GM19351 (cell line): ENCODE data around the gene LRMDA.

ENCODE experiments used
- ATAC-seq: cut with Tn5 transposase; IDR thresholded peaks from one replicate; pipeline ENCODE4 v1.9.1; 2021; ENCODE audit warnings: mild to moderate bottlenecking, moderate library complexity; ENCODE audit not compliant: unreplicated experiment

The LRMDA gene

GRCh38 chr10:76328348-76328747, 896.9 kb downstream of the LRMDA start:
- ATAC-seq = no peak

GRCh38 chr10:76329891-76330575, 898.6 kb downstream of the LRMDA start:
- no peak for ATAC-seq

GRCh38 chr10:76331742-76332141, 900.3 kb downstream of the LRMDA start:
- no peak for ATAC-seq

- ATAC-seq = no peak
Measured at GRCh38 chr10:76333326-76333725, 901.9 kb downstream of the LRMDA start.

- ATAC-seq = no peak
Measured at GRCh38 chr10:76333796-76334195, 902.4 kb downstream of the LRMDA start.

GRCh38 chr10:76334255-76334654, 902.8 kb downstream of the LRMDA start:
- no peak for ATAC-seq

GRCh38 chr10:76336213-76336963, 905.0 kb downstream of the LRMDA start:
- ATAC-seq = no peak

GRCh38 chr10:76337641-76338040, 906.2 kb downstream of the LRMDA start:
- no peak for ATAC-seq

GRCh38 chr10:76338187-76338586, 906.8 kb downstream of the LRMDA start:
- ATAC-seq = no peak

- no peak for ATAC-seq
Measured at GRCh38 chr10:76341740-76342139, 910.3 kb downstream of the LRMDA start.

GRCh38 chr10:76342996-76343395, 911.6 kb downstream of the LRMDA start:
- ATAC-seq = no peak

- ATAC-seq = no peak
Measured at GRCh38 chr10:76347832-76348231, 916.4 kb downstream of the LRMDA start.

- no peak for ATAC-seq
Measured at GRCh38 chr10:76350583-76350982, 919.2 kb downstream of the LRMDA start.

- ATAC-seq = no peak
Measured at GRCh38 chr10:76352300-76352699, 920.9 kb downstream of the LRMDA start.

GRCh38 chr10:76353237-76353851, 921.9 kb downstream of the LRMDA start:
- ATAC-seq = no peak

GRCh38 chr10:76354212-76354738, 922.9 kb downstream of the LRMDA start:
- ATAC-seq = no peak

- no peak for ATAC-seq
Measured at GRCh38 chr10:76354921-76355320, 923.5 kb downstream of the LRMDA start.

- no peak for ATAC-seq
Measured at GRCh38 chr10:76356557-76356956, 925.1 kb downstream of the LRMDA start.

- no peak for ATAC-seq
Measured at GRCh38 chr10:76357726-76358415, 926.4 kb downstream of the LRMDA start.

- ATAC-seq = no peak
Measured at GRCh38 chr10:76358743-76359395, 927.4 kb downstream of the LRMDA start.

GRCh38 chr10:76375761-76376160, 944.3 kb downstream of the LRMDA start:
- no peak for ATAC-seq
